Keratinocyte (primary cell): ENCODE results near the gene AP3D1. TPM values are rescaled to one million over a fixed set of nuclear protein-coding genes. Genes with fewer than 3 reads are reported as not detected.

Source experiments
- DNase-seq: peaks from one replicate; pipeline ENCODE4 v3.0.0-alpha.2; 2011; ENCODE audit warnings: low read depth, missing footprints, low spot score
- FAIRE-seq: peaks from 2 replicates; lab custom pipeline; 2011; peaks lifted over from hg19 to GRCh38; lab: Jason Lieb, UNC
- H2AFZ ChIP-seq: 2 replicates; pipeline ENCODE4 v1.6.0; 2012; ENCODE audit warnings: low read length, control low read depth, inconsistent platforms; ENCODE audit not compliant: control insufficient read depth
- H3K27ac ChIP-seq: 2 replicates; pipeline ENCODE4 v1.5.1; 2011; ENCODE audit warnings: low read length; ENCODE audit not compliant: control insufficient read depth, insufficient read depth
- H3K27me3 ChIP-seq: 3 replicates; pipeline ENCODE4 v1.6.0; 2011; ENCODE audit warnings: low read length; ENCODE audit not compliant: control insufficient read depth, insufficient read depth; ENCODE audit errors: extremely low read depth
- H3K36me3 ChIP-seq, 2 experiments: 2 replicates in 1 of 2; 3 replicates in 1 of 2; pipeline ENCODE4 v1.5.1; 2011; ENCODE audit warnings: low read length in 2 of 2, mild to moderate bottlenecking in 1 of 2; ENCODE audit not compliant: control insufficient read depth in 2 of 2, insufficient read depth in 2 of 2; ENCODE audit errors: extremely low read depth in 1 of 2
- H3K4me1 ChIP-seq: 3 replicates; pipeline ENCODE4 v1.5.1; 2011; ENCODE audit warnings: low read length; ENCODE audit not compliant: control insufficient read depth, insufficient read depth; ENCODE audit errors: extremely low read depth
- H3K4me2 ChIP-seq: 3 replicates; pipeline ENCODE4 v1.6.0; 2011; ENCODE audit warnings: low read depth, low read length; ENCODE audit not compliant: control insufficient read depth, insufficient read depth; ENCODE audit errors: extremely low read depth
- H3K4me3 ChIP-seq, 3 experiments: fragments of 200-600 bp in 1 of 3; sonication (generic) in 1 of 3; 2 replicates in 2 of 3; 3 replicates in 1 of 3; pipeline ENCODE4 v1.5.1; 2011 to 2016; ENCODE audit warnings: low read length in 3 of 3, mild to moderate bottlenecking in 3 of 3, control low read depth in 2 of 3, inconsistent platforms in 1 of 3, low read depth in 1 of 3, mixed read lengths in 1 of 3, mixed run types in 1 of 3, moderate library complexity in 1 of 3; ENCODE audit not compliant: control insufficient read depth in 2 of 3, insufficient read depth in 2 of 3; ENCODE audit errors: extremely low read depth in 1 of 3
- H3K79me2 ChIP-seq: 2 replicates; pipeline ENCODE4 v1.6.0; 2012; ENCODE audit warnings: low read length; ENCODE audit not compliant: control insufficient read depth, insufficient read depth
- H3K9ac ChIP-seq: 3 replicates; pipeline ENCODE4 v1.6.0; 2011; ENCODE audit warnings: low read length; ENCODE audit not compliant: control insufficient read depth, insufficient read depth; ENCODE audit errors: extremely low read depth
- H3K9me1 ChIP-seq: 3 replicates; pipeline ENCODE4 v1.6.0; 2011; ENCODE audit warnings: low read length; ENCODE audit not compliant: control insufficient read depth, insufficient read depth; ENCODE audit errors: extremely low read depth
- H3K9me3 ChIP-seq: 2 replicates; pipeline ENCODE4 v1.5.1; 2012; ENCODE audit warnings: low read depth, low read length; ENCODE audit not compliant: control insufficient read depth
- H4K20me1 ChIP-seq: 3 replicates; pipeline ENCODE4 v1.6.0; 2011; ENCODE audit warnings: low read length; ENCODE audit not compliant: control insufficient read depth, insufficient read depth; ENCODE audit errors: extremely low read depth
- EZH2 ChIP-seq: IDR thresholded peaks from one replicate; pipeline ENCODE4 v1.6.1; 2012; ENCODE audit warnings: inconsistent platforms, mild to moderate bottlenecking, low read length, moderate library complexity
- dilution Hi-C: fragments of 300-500 bp; cut with MboI; formaldehyde crosslinking; loops from one replicate; pipeline ENCODE4 v1.7.0; 2020; ENCODE audit warnings: low sequenced_read_pairs; ENCODE audit not compliant: extremely low pct_ligation_motif_present
- polyA plus RNA-seq, 5 experiments: library from polyadenylated mRNA; depleted of rRNA in 3 of 5; stranded (reverse) in 3 of 5; stranded (forward) in 1 of 5; unstranded in 1 of 5; fragments of >200 nt; gene quantifications; 1 replicate in 1 of 5; 2 replicates in 3 of 5; 3 replicates in 1 of 5; pipeline versions ENCODE4 v1.2.1 to v1.2.3, GENCODE V29; 2011 to 2012; ENCODE audit warnings: missing spikeins in 2 of 5, low read depth in 1 of 5, low replicate concordance in 1 of 5
- TF ChIP-seq, protein P1 (sequence below), 3 experiments: IDR thresholded peaks in 1 of 3; conservative IDR thresholded peaks in 1 of 3; optimal IDR thresholded peaks in 1 of 3; 2 replicates in 2 of 3; 3 replicates in 1 of 3; pipeline versions ENCODE3 to v1.5.1; 2011; ENCODE audit warnings: low read length in 3 of 3, mild to moderate bottlenecking in 3 of 3, moderate library complexity in 2 of 3, control low read depth in 1 of 3, inconsistent platforms in 1 of 3; ENCODE audit not compliant: insufficient read depth in 2 of 3; ENCODE audit errors: extremely low read depth in 1 of 3

The AP3D1 gene
- polyA plus RNA-seq, 1 donor (not counting 4 experiments of a cell fraction or from before 2014, with no cell fraction given), result 56.1 TPM

DNA sequence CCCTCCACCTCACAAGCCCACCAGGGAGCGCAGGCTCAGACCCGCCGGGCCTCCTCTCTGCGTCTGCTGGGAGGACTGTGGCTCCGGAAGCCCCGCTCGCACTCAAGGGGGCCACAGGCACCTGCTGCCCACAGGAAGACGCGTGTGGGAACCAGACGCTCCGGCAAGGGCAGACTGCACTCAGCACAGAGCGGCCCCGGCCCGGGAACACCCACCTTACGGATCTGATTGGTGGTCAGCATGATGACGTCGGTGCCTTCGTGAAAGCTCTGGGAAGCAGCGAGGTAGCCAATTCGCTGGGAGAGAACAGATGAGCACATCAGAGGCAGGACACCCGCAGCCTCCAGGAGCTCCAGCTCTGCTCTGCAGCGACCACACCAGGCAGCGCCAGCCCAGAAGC, 14.6 kb downstream of the AP3D1 start:
- Histone ChIP-seq H3K9me1 (no peaks in the 10 kb centered on the region), H3K79me2 (peaks cover 73% of the 10 kb centered on the region), H3K36me3 (peaks cover 23 to 48% of the 10 kb centered on the region in 2 experiments), H3K4me1 (no peaks in the 10 kb centered on the region), H3K27ac (no peak overlapping the region), H3K27me3 (no peaks in the 10 kb centered on the region), H3K4me3 (no peak overlapping the region), H3K9me3 (no peaks in the 10 kb centered on the region), H2AFZ (no peak overlapping the region), H3K9ac (no peak overlapping the region), H3K4me2 (no peak overlapping the region), H4K20me1 (peaks cover 9% of the 10 kb centered on the region)
- FAIRE-seq (no peak), DNase-seq (no peak)
- TF ChIP-seq EZH2, result no peak
- TF ChIP-seq, protein P1, sequence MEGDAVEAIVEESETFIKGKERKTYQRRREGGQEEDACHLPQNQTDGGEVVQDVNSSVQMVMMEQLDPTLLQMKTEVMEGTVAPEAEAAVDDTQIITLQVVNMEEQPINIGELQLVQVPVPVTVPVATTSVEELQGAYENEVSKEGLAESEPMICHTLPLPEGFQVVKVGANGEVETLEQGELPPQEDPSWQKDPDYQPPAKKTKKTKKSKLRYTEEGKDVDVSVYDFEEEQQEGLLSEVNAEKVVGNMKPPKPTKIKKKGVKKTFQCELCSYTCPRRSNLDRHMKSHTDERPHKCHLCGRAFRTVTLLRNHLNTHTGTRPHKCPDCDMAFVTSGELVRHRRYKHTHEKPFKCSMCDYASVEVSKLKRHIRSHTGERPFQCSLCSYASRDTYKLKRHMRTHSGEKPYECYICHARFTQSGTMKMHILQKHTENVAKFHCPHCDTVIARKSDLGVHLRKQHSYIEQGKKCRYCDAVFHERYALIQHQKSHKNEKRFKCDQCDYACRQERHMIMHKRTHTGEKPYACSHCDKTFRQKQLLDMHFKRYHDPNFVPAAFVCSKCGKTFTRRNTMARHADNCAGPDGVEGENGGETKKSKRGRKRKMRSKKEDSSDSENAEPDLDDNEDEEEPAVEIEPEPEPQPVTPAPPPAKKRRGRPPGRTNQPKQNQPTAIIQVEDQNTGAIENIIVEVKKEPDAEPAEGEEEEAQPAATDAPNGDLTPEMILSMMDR (optimal IDR thresholded peaks at IDR 0.05 in 1 of 3, IDR thresholded peaks at IDR 0.05 in 1 of 3, conservative IDR thresholded peaks at IDR 0.05 in 1 of 3; ENCODE audit: extremely low read depth in 1 of 3, insufficient read depth in 2 of 3, low read length in 3 of 3), result no peak
- dilution Hi-C loops, result no loop called here

GRCh38 chr19:2135474-2136402, 15.6 kb downstream of the AP3D1 start:
- H3K27ac ChIP-seq, result no peak overlapping the region
- H3K4me3 ChIP-seq, result no peak overlapping the region
- H4K20me1 ChIP-seq, result peaks cover 9% of the 10 kb centered on the region
- DNase-seq, result no peak
- no peak overlapping the region for H3K4me2 ChIP-seq
- H3K9me3 ChIP-seq, result no peaks in the 10 kb centered on the region
- TF ChIP-seq EZH2, result no peak
- TF ChIP-seq, protein P1 (optimal IDR thresholded peaks at IDR 0.05 in 1 of 3, IDR thresholded peaks at IDR 0.05 in 1 of 3, conservative IDR thresholded peaks at IDR 0.05 in 1 of 3; ENCODE audit: extremely low read depth in 1 of 3, insufficient read depth in 2 of 3, low read length in 3 of 3), result no peak
- no peaks in the 10 kb centered on the region for H3K9me1 ChIP-seq
- H3K9ac ChIP-seq, result no peak overlapping the region
- no peak overlapping the region for H2AFZ ChIP-seq
- H3K79me2 ChIP-seq, result peaks cover 73% of the 10 kb centered on the region
- no peaks in the 10 kb centered on the region for H3K27me3 ChIP-seq
- peaks cover 23 to 51% of the 10 kb centered on the region in 2 experiments for H3K36me3 ChIP-seq
- no peak for FAIRE-seq
- no peaks in the 10 kb centered on the region for H3K4me1 ChIP-seq
- dilution Hi-C loops, result no loop called here
